SU-DHL-6 (cell line): ENCODE measurements around the gene ODF2.
A peak's percentile ranks its signal among the peaks of the same experiment; 100 is the strongest.

Experiments
- H2AFZ ChIP-seq: fragments of 200-600 bp; sonication (generic); 2 replicates; pipeline ENCODE4 v1.6.1; 2014; ENCODE audit warnings: low read depth, mild to moderate bottlenecking, moderate library complexity, mixed read lengths, antibody characterized with exemption, low read length; ENCODE audit not compliant: severe bottlenecking
- H3F3A ChIP-seq: fragments of 200-600 bp; shearing (Covaris generic); 2 replicates; pipeline ENCODE4 v1.6.0; 2016; ENCODE audit warnings: antibody characterized with exemption, mild to moderate bottlenecking; ENCODE audit not compliant: insufficient read depth
- H3K27ac ChIP-seq: fragments of 200-600 bp; sonication (generic); 2 replicates; pipeline ENCODE4 v1.5.1; 2016; ENCODE audit warnings: low read depth, mild to moderate bottlenecking, low read length, moderate library complexity, mixed read lengths
- H3K27me3 ChIP-seq: fragments of 200-600 bp; sonication (generic), shearing (Covaris generic); 2 replicates; pipeline ENCODE4 v1.6.0; 2014; ENCODE audit warnings: mild to moderate bottlenecking, low read length
- H3K36me3 ChIP-seq: fragments of 200-600 bp; sonication (generic); 2 replicates; pipeline ENCODE4 v1.6.1; 2014; ENCODE audit warnings: mild to moderate bottlenecking, low read length, mixed read lengths
- H3K4me2 ChIP-seq: fragments of 300-600, 200-600 bp; shearing (Covaris generic), sonication (generic); 2 replicates; pipeline ENCODE4 v1.6.0; 2014; ENCODE audit warnings: low read length, low read depth, mild to moderate bottlenecking; ENCODE audit not compliant: poor library complexity, severe bottlenecking
- H3K4me3 ChIP-seq: fragments of 200-600 bp; sonication (generic); 2 replicates; pipeline ENCODE4 v1.5.1; 2014; ENCODE audit warnings: antibody characterized with exemption, low read length, mild to moderate bottlenecking, mixed read lengths; ENCODE audit not compliant: insufficient read depth, poor library complexity, severe bottlenecking
- H3K79me2 ChIP-seq: fragments of 200-600 bp; sonication (generic); 2 replicates; pipeline ENCODE4 v1.6.1; 2014; ENCODE audit warnings: mild to moderate bottlenecking, low read length, moderate library complexity; ENCODE audit not compliant: insufficient read depth
- H3K9ac ChIP-seq: fragments of 200-600 bp; sonication (generic); 2 replicates; pipeline ENCODE4 v1.7.0; 2014; ENCODE audit warnings: mild to moderate bottlenecking, low read length
- H3K9me2 ChIP-seq: fragments of 200-600 bp; sonication (generic); replicated peaks from 2 replicates; pipeline ENCODE4 v1.6.1; 2014; ENCODE audit warnings: low read length; ENCODE audit not compliant: insufficient read depth
- H3K9me3 ChIP-seq: fragments of 200-600 bp; sonication (generic); 2 replicates; pipeline ENCODE4 v1.6.1; 2014; ENCODE audit warnings: low read length, mixed read lengths; ENCODE audit not compliant: insufficient read depth
- H4K20me1 ChIP-seq: fragments of 200-600 bp; sonication (generic); 2 replicates; pipeline ENCODE4 v1.6.1; 2014; ENCODE audit warnings: low read depth, mild to moderate bottlenecking, antibody characterized with exemption, low read length, moderate library complexity, mixed read lengths
- EZH2phosphoT487 ChIP-seq: fragments of 200-600 bp; sonication (generic), shearing (Covaris generic); conservative IDR thresholded peaks from 2 replicates; pipeline ENCODE4 v1.6.1; 2018; ENCODE audit warnings: mild to moderate bottlenecking, antibody characterized with exemption, low read length, moderate library complexity, mixed read lengths
- TF ChIP-seq, protein P1 (sequence below): fragments of 200-600 bp; sonication (generic); IDR thresholded peaks from one replicate; pipeline ENCODE4 v1.5.1; 2017; ENCODE audit warnings: antibody characterized with exemption, mild to moderate bottlenecking, low read length, moderate library complexity; ENCODE audit not compliant: insufficient read depth, poor library complexity, severe bottlenecking

The ODF2 gene

DNA sequence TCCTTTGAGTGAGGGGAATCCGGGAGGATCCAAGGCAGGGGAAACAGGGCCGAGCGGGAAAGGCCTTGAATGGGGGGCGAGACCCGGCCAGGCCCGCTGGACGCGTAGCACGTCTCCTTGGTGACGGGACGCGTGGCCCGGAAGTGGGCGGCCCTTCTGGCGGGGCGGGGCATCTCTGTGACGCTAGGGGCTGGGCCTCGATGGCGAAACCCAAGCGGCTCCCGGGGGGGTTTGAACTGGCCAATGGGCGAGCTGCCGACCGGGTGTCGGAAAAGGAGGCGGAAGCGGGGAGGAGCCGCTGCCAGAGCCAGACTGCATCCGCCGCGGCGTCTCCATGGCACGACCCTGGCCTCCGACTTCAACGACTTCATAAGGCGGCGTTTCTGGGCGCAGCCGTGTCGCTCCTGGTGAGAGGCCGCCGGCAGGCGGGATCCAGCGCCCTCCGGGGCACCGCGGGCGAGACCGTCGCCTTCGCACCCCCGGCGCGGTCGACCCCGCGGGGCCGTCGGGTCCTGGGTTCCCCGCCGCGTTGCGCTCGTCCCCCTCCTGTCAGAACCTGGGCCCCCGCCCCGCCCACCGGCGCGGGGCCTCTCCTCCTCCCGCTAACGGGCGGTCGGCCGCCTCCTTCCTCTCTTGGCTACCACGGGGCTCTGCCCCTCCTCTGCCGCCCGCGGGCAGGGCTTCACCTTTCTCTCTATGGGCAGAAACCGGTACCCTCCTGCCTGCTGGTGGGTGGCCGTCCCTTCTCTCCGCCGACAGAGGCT lies at the start of gene ODF2:
ODF2 (plus strand) TSS at position 158 of the 764 bp plus-strand sequence; CDS start at position 244, 86 bp downstream.
- Histone ChIP-seq H2AFZ (peak within 1 kb of the TSS; percentile 85), H3K4me2 (peak within 1 kb of the TSS; percentile 72), H3F3A (no peaks in the 10 kb centered on the region), H3K79me2 (peaks cover 22% of the 10 kb centered on the region), H3K9ac (peak within 1 kb of the TSS; percentile 93), H3K9me2 (no peaks in the 10 kb centered on the region), H3K27ac (peak within 1 kb of the TSS; percentile 81), H3K4me3 (peak within 1 kb of the TSS; percentile 74), H4K20me1 (no peaks in the 10 kb centered on the region), H3K36me3 (peaks cover 5% of the 10 kb centered on the region; the same call in 1 of the 2 replicates), H3K9me3 (no peaks in the 10 kb centered on the region), H3K27me3 (no peaks in the 10 kb centered on the region)
- TF ChIP-seq, protein P1, sequence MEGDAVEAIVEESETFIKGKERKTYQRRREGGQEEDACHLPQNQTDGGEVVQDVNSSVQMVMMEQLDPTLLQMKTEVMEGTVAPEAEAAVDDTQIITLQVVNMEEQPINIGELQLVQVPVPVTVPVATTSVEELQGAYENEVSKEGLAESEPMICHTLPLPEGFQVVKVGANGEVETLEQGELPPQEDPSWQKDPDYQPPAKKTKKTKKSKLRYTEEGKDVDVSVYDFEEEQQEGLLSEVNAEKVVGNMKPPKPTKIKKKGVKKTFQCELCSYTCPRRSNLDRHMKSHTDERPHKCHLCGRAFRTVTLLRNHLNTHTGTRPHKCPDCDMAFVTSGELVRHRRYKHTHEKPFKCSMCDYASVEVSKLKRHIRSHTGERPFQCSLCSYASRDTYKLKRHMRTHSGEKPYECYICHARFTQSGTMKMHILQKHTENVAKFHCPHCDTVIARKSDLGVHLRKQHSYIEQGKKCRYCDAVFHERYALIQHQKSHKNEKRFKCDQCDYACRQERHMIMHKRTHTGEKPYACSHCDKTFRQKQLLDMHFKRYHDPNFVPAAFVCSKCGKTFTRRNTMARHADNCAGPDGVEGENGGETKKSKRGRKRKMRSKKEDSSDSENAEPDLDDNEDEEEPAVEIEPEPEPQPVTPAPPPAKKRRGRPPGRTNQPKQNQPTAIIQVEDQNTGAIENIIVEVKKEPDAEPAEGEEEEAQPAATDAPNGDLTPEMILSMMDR, result no peak
- TF ChIP-seq EZH2phosphoT487, result no peak

DNA sequence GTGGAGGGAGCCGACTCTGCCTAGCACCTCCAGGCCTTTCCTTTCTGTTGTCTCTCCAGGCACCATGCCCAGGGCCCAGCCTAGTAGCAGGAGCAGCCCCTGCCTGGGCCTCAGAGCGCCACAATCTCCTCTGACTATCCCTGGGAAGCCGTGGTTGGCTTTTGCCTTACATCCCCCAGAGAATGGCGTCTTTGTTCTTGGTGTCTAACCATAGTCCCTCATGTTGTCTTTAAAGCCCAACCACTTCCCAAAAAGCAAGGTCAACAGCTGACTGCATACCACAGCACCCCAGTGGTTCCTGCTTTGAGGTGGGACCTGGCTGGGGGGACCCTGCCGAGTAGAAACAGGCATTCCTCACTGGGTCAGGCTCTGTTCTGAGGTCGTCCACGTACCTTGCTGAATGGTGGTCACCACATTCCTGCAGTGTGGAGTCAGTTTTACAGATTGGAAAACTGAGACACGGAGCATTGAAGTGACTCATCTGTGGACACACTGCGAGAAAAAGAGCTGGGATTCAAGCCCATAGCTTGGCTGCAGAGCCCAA lies 48.9 kb upstream of the ODF2 start:
- H3K4me3 ChIP-seq, result no peak overlapping the region
- no peak overlapping the region for H2AFZ ChIP-seq
- TF ChIP-seq, protein P1, result no peak
- no peak for TF ChIP-seq EZH2phosphoT487
- H3K27ac ChIP-seq, result no peak overlapping the region
- H3K36me3 ChIP-seq, result no peaks in the 10 kb centered on the region
- H3K9ac ChIP-seq, result no peak overlapping the region
- no peak overlapping the region for H3K4me2 ChIP-seq
- H3K9me2 ChIP-seq, result no peaks in the 10 kb centered on the region
- H3K9me3 ChIP-seq, result no peaks in the 10 kb centered on the region
- no peaks in the 10 kb centered on the region for H3K27me3 ChIP-seq
- no peaks in the 10 kb centered on the region for H3K79me2 ChIP-seq
- no peaks in the 10 kb centered on the region for H4K20me1 ChIP-seq
- no peaks in the 10 kb centered on the region for H3F3A ChIP-seq

DNA sequence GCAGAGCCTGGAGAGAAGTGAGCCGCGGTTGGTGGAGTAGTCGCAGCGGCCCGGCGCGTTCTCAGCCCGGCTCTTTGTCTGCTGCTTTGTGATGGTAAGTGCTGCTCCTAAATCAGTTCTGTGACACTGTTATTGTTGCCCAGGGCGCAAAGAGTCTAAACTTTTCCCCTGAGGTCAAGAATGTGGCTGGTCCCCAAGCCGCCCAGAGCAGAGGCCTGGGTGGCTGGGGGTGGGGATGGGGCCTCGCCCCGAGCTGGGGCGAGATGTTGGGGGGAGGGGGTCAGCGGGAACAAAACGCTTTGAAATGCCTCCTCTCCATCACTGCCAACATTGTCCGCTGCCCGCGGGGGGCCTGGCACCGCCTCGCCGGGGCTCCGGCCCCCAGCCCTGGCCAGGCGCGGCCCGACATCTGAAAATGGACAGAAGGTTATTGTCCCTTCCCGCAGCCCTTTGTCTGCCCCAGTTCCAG lies 46.8 kb upstream of the ODF2 start:
- TF ChIP-seq, protein P1, result no peak
- no peak for TF ChIP-seq EZH2phosphoT487
- no peak overlapping the region for H3K4me2 ChIP-seq
- no peaks in the 10 kb centered on the region for H4K20me1 ChIP-seq
- H2AFZ ChIP-seq, result no peak overlapping the region
- H3K9me2 ChIP-seq, result no peaks in the 10 kb centered on the region
- no peaks in the 10 kb centered on the region for H3K9me3 ChIP-seq
- H3K9ac ChIP-seq, result no peak overlapping the region
- H3K79me2 ChIP-seq, result no peaks in the 10 kb centered on the region
- H3K27ac ChIP-seq, result no peak overlapping the region
- H3K4me3 ChIP-seq, result no peak overlapping the region
- H3K27me3 ChIP-seq, result no peaks in the 10 kb centered on the region
- H3K36me3 ChIP-seq, result no peaks in the 10 kb centered on the region
- no peaks in the 10 kb centered on the region for H3F3A ChIP-seq
